Progenitor cell of endocrine pancreas (in vitro differentiated cells): ENCODE data around the gene WDR48. TPM values are rescaled to one million over a fixed set of nuclear protein-coding genes. Genes with fewer than 3 reads are reported as not detected.
"Not testable (repeated sequence)": the region's sequence is repeated elsewhere in the genome, so short reads cannot be mapped to it uniquely, and the experiment has no call there.

Experiments used
- DNase-seq: peaks from one replicate; pipeline ENCODE4 v3.0.0; 2021; ENCODE audit warnings: low spot score; ENCODE audit not compliant: unreplicated experiment
- H3K27ac Mint-ChIP-seq: 2 replicates; pipeline ENCODE4 v1.8.0; 2021; ENCODE audit warnings: mild to moderate bottlenecking, moderate library complexity, mixed read lengths
- H3K27me3 Mint-ChIP-seq: 2 replicates; pipeline ENCODE4 v1.8.0; 2021; ENCODE audit warnings: mixed read lengths
- H3K36me3 Mint-ChIP-seq: 2 replicates; pipeline ENCODE4 v1.8.0; 2022; ENCODE audit warnings: mixed read lengths; ENCODE audit not compliant: insufficient read depth
- H3K4me1 Mint-ChIP-seq: 2 replicates; pipeline ENCODE4 v1.8.0; 2021; ENCODE audit warnings: low read depth, mixed read lengths
- H3K4me3 Mint-ChIP-seq: 2 replicates; pipeline ENCODE4 v1.8.0; 2021; ENCODE audit warnings: low read depth, mild to moderate bottlenecking, moderate library complexity, mixed read lengths
- H3K9me3 Mint-ChIP-seq: 2 replicates; pipeline ENCODE4 v1.8.0; 2021; ENCODE audit warnings: low read depth, mixed read lengths
- CTCF ChIP-seq: fragments of 200-600 bp; sonication (generic); IDR thresholded peaks from one replicate; pipeline ENCODE4 v1.5.0; 2021; ENCODE audit warnings: antibody characterized with exemption, mild to moderate bottlenecking; ENCODE audit not compliant: unreplicated experiment
- total RNA-seq: library from RNA; stranded (reverse); gene quantifications from 2 replicates; pipeline ENCODE4 v1.2.1, GENCODE V29; 2021

The WDR48 gene
- total RNA-seq, 1 donor from 2014 or later: 78.3 TPM

GRCh38 chr3:39050029-39050428 is 1.8 kb upstream of the WDR48 start:
- Mint-ChIP-seq H3K4me3 (no peak overlapping the region), H3K27ac (no peak overlapping the region), H3K36me3 (no peaks in the 10 kb centered on the region), H3K9me3 (no peaks in the 10 kb centered on the region), H3K4me1 (peaks cover 16% of the 10 kb centered on the region), H3K27me3 (no peaks in the 10 kb centered on the region)
- no peak for TF ChIP-seq CTCF
- DNase-seq: no peak

DNA sequence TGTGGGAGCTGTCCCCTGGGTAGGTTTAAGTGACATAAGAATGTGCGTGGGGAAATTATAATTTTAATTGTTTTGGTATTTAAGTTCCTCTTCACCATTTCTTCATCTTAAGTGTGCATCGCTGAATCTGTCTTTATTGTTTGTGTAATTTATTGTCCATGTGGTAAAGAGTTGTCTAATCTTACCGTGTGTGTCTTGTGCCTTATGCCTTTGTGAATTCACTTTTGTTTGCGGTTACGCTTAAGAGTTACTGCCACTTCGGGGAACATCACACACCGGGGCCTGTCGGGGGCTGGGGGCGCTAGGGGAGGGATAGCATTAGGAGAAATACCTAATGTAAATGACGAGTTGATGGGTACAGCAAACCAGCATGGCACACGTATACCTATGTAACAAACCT is 767 bp downstream of the WDR48 start:
- no peaks in the 10 kb centered on the region for H3K27me3 Mint-ChIP-seq
- peak overlapping the region; percentile 96 for H3K27ac Mint-ChIP-seq

DNA sequence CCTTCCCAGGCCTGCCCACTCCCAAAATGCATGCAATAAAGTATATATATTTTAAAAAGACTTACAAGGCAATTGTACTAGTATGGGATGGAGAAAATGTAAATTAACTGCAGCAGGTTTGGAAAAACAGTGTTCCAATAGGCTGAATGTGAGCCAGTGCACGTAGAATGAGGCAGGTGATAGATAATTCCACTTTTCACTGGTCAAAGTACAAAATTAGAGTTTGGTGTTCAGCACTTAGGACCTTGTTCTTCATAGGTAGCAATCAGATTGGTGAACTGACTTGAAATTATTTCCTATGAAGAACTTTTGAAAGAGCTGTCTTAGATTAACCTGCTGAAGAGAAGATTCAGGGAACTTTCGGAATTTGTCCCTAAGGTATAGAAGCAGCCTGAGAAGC is 1.9 kb downstream of the WDR48 start:
- Mint-ChIP-seq H3K4me1 (peaks cover 16% of the 10 kb centered on the region), H3K4me3 (peak overlapping the region; percentile 65), H3K9me3 (no peaks in the 10 kb centered on the region), H3K36me3 (peaks cover 5% of the 10 kb centered on the region), H3K27ac (no peak overlapping the region), H3K27me3 (no peaks in the 10 kb centered on the region)
- no peak for TF ChIP-seq CTCF
- no peak for DNase-seq

More for the DNA sequence above, 767 bp downstream of the WDR48 start:
- no peak for DNase-seq
- Mint-ChIP-seq H3K9me3 (no peaks in the 10 kb centered on the region), H3K36me3 (no peaks in the 10 kb centered on the region), H3K4me3 (peak overlapping the region; percentile 96), H3K4me1 (peaks cover 16% of the 10 kb centered on the region)
- TF ChIP-seq CTCF: no peak

- no peaks in the 10 kb centered on the region for H3K9me3 Mint-ChIP-seq
- no peak for TF ChIP-seq CTCF
- H3K27me3 Mint-ChIP-seq: no peaks in the 10 kb centered on the region
- H3K4me1 Mint-ChIP-seq: peaks cover 15% of the 10 kb centered on the region
- no peak overlapping the region for H3K4me3 Mint-ChIP-seq
- H3K27ac Mint-ChIP-seq: no peak overlapping the region
- no peak for DNase-seq
- H3K36me3 Mint-ChIP-seq: peaks cover 9% of the 10 kb centered on the region
Measured at GRCh38 chr3:39056151-39056550, 4.3 kb downstream of the WDR48 start.

GRCh38 chr3:39061228-39061627 is 9.4 kb downstream of the WDR48 start:
- peak overlapping the region; percentile 38 for H3K27ac Mint-ChIP-seq
- H3K27me3 Mint-ChIP-seq: not testable (repeated sequence)

DNA sequence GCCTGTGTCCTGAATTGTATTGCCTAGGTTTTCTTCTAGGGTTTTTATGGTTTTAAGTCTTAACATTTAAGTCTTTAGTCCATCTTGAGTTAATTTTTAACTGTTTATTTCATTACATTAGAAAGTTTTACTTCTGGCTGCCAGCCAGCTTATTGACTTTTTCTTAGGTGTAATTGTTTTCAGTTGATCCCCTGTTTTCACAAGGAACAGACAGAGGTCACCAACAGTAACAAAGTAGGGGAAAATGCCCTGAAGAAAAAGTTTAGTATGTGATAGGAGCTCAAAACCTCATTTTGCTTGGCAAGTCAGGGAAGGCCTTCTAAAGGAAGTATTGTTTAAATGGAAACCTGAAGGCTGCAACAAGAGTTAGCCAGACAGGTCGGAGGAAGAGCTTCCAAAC is 10.4 kb downstream of the WDR48 start:
- Mint-ChIP-seq H3K27me3 (no peaks in the 10 kb centered on the region), H3K36me3 (peaks cover 14% of the 10 kb centered on the region), H3K9me3 (no peaks in the 10 kb centered on the region), H3K27ac (peak overlapping the region; percentile 89), H3K4me3 (no peak overlapping the region), H3K4me1 (peaks cover 24% of the 10 kb centered on the region)
- TF ChIP-seq CTCF: no peak
- no peak for DNase-seq

More at GRCh38 chr3:39061228-39061627, 9.4 kb downstream of the WDR48 start:
- peaks cover 24% of the 10 kb centered on the region for H3K4me1 Mint-ChIP-seq
- H3K4me3 Mint-ChIP-seq, H3K9me3 Mint-ChIP-seq, DNase-seq: not testable (repeated sequence)
- H3K36me3 Mint-ChIP-seq: peaks cover 14% of the 10 kb centered on the region
